ENCODE results near the gene RGL1.

The RGL1 gene

GRCh38 chr1:183864611-183865010 is 59.7 kb downstream of the RGL1 start:
- Histone ChIP-seq H3K4me2 (ENCODE audit: low read depth, low read length, poor library complexity, severe bottlenecking) (no peak overlapping the region), H3K79me2 (ENCODE audit: insufficient read depth, low read length) (no peaks in the 10 kb centered on the region), H4K20me1 (ENCODE audit: insufficient read depth, low read length, poor library complexity, severe bottlenecking) (no peaks in the 10 kb centered on the region), H3K36me3 (ENCODE audit: insufficient read depth, low read length) (no peaks in the 10 kb centered on the region), H3K9me2 (replicated peaks; ENCODE audit: low read depth, low read length) (no peaks in the 10 kb centered on the region), H3F3A (ENCODE audit: low read depth) (no peaks in the 10 kb centered on the region), H3K4me1 (ENCODE audit: insufficient read depth, low read length, poor library complexity, severe bottlenecking) (no peaks in the 10 kb centered on the region), H3K4me3 (ENCODE audit: low read length, poor library complexity, severe bottlenecking) (no peak overlapping the region), H2AFZ (ENCODE audit: low read length) (no peak overlapping the region), H3K9ac (ENCODE audit: low read depth, low read length, poor library complexity, severe bottlenecking) (no peak overlapping the region), H3K27me3 (ENCODE audit: insufficient read depth, low read length, poor library complexity, severe bottlenecking) (no peaks in the 10 kb centered on the region), H3K9me3 (ENCODE audit: insufficient read depth, low read depth, low read length) (no peaks in the 10 kb centered on the region)
- TF ChIP-seq CTCF (conservative IDR thresholded peaks at IDR 0.05; ENCODE audit: low read length) (no peak), EZH2phosphoT487 (IDR thresholded peaks at IDR 0.05; ENCODE audit: borderline replicate concordance) (no peak)

- Histone ChIP-seq H2AFZ (ENCODE audit: low read length) (no peak overlapping the region), H3F3A (ENCODE audit: low read depth) (no peaks in the 10 kb centered on the region)
Observed at GRCh38 chr1:183869230-183869629, 64.3 kb downstream of the RGL1 start.

GRCh38 chr1:183869664-183870063 is 64.7 kb downstream of the RGL1 start:
- no peaks in the 10 kb centered on the region for H3K79me2 ChIP-seq (ENCODE audit: insufficient read depth, low read length)
- no peaks in the 10 kb centered on the region for H3K36me3 ChIP-seq (ENCODE audit: insufficient read depth, low read length)
- H3K4me1 ChIP-seq (ENCODE audit: insufficient read depth, low read length, poor library complexity, severe bottlenecking): peaks cover 19% of the 10 kb centered on the region
- H3K4me2 ChIP-seq (ENCODE audit: low read depth, low read length, poor library complexity, severe bottlenecking): no peak overlapping the region
- TF ChIP-seq CTCF (conservative IDR thresholded peaks at IDR 0.05; ENCODE audit: low read length) (no peak), EZH2phosphoT487 (IDR thresholded peaks at IDR 0.05; ENCODE audit: borderline replicate concordance) (no peak)
- no peaks in the 10 kb centered on the region for H3K9me2 ChIP-seq (replicated peaks; ENCODE audit: low read depth, low read length)
- H3K9ac ChIP-seq (ENCODE audit: low read depth, low read length, poor library complexity, severe bottlenecking): no peak overlapping the region
- no peaks in the 10 kb centered on the region for H4K20me1 ChIP-seq (ENCODE audit: insufficient read depth, low read length, poor library complexity, severe bottlenecking)
- no peaks in the 10 kb centered on the region for H3K9me3 ChIP-seq (ENCODE audit: insufficient read depth, low read depth, low read length)
- no peaks in the 10 kb centered on the region for H3F3A ChIP-seq (ENCODE audit: low read depth)
- H2AFZ ChIP-seq (ENCODE audit: low read length): no peak overlapping the region
- no peak overlapping the region for H3K4me3 ChIP-seq (ENCODE audit: low read length, poor library complexity, severe bottlenecking)
- no peaks in the 10 kb centered on the region for H3K27me3 ChIP-seq (ENCODE audit: insufficient read depth, low read length, poor library complexity, severe bottlenecking)

More at GRCh38 chr1:183869230-183869629, 64.3 kb downstream of the RGL1 start:
- Histone ChIP-seq H3K4me1 (ENCODE audit: insufficient read depth, low read length, poor library complexity, severe bottlenecking) (peaks cover 15% of the 10 kb centered on the region), H3K79me2 (ENCODE audit: insufficient read depth, low read length) (no peaks in the 10 kb centered on the region), H3K9me3 (ENCODE audit: insufficient read depth, low read depth, low read length) (no peaks in the 10 kb centered on the region), H4K20me1 (ENCODE audit: insufficient read depth, low read length, poor library complexity, severe bottlenecking) (no peaks in the 10 kb centered on the region), H3K27me3 (ENCODE audit: insufficient read depth, low read length, poor library complexity, severe bottlenecking) (no peaks in the 10 kb centered on the region), H3K4me2 (ENCODE audit: low read depth, low read length, poor library complexity, severe bottlenecking) (no peak overlapping the region), H3K36me3 (ENCODE audit: insufficient read depth, low read length) (no peaks in the 10 kb centered on the region), H3K4me3 (ENCODE audit: low read length, poor library complexity, severe bottlenecking) (no peak overlapping the region), H3K9me2 (replicated peaks; ENCODE audit: low read depth, low read length) (no peaks in the 10 kb centered on the region), H3K9ac (ENCODE audit: low read depth, low read length, poor library complexity, severe bottlenecking) (no peak overlapping the region)
- TF ChIP-seq EZH2phosphoT487 (IDR thresholded peaks at IDR 0.05; ENCODE audit: borderline replicate concordance): no peak
- no peak for TF ChIP-seq CTCF (conservative IDR thresholded peaks at IDR 0.05; ENCODE audit: low read length)
